ENCODE data around the gene CALML4.
"Not testable (repeated sequence)": the region's sequence is repeated elsewhere in the genome, so short reads cannot be mapped to it uniquely, and the experiment has no call there.

CALML4 gene

DNA sequence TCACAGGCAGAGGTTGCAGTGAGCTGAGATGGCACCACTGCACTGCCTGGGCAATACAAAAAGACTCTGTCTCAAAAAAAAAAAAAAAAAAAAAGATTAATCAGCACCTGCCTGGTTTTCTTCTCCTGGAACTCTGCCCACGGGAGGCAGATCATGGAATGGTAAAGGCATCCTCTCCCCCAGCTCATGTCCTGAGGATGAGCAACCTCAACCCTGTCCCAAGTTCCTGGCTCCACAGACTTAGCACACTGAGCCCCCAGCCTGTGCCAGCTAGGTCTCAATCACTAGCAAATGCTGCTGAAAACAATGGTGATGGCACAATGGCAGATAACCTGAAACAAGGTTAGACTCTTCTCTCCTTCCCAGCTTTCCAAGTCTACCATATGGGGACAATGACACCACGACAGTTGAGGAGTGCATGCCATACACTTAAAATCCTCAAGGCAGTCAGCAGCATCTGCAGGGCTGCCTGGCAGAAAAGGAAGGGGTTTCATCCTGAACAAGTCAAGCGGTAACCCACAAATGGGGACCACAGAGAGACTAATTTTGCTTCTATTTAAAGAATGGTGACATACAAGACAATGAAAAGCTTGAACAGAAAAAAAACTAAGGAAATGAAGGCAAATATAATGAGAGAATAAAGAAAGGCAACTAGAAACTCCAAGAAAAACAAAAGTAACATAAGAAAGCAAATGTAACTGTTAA, 19.6 kb upstream of the CALML4 start:
- DNase-seq (ENCODE audit: extremely low spot score): peak; percentile 30
- TF ChIP-seq, protein P1, sequence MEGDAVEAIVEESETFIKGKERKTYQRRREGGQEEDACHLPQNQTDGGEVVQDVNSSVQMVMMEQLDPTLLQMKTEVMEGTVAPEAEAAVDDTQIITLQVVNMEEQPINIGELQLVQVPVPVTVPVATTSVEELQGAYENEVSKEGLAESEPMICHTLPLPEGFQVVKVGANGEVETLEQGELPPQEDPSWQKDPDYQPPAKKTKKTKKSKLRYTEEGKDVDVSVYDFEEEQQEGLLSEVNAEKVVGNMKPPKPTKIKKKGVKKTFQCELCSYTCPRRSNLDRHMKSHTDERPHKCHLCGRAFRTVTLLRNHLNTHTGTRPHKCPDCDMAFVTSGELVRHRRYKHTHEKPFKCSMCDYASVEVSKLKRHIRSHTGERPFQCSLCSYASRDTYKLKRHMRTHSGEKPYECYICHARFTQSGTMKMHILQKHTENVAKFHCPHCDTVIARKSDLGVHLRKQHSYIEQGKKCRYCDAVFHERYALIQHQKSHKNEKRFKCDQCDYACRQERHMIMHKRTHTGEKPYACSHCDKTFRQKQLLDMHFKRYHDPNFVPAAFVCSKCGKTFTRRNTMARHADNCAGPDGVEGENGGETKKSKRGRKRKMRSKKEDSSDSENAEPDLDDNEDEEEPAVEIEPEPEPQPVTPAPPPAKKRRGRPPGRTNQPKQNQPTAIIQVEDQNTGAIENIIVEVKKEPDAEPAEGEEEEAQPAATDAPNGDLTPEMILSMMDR (IDR thresholded peaks at IDR 0.05; ENCODE audit: control extremely low read depth, extremely low read depth, low read depth, missing control alignments): no peak
- ChIA-PET POLR2A (interaction anchor here (0.6 kb wide), 1 partner anchor 45 kb away, joined by 4 read pairs; no protein-coding TSS in a partner anchor), CTCF (interaction anchor here (1.2 to 2.0 kb wide), 2 partner anchors 14 to 28 kb away, joined by 3 to 11 read pairs; no protein-coding TSS in a partner anchor)

DNA sequence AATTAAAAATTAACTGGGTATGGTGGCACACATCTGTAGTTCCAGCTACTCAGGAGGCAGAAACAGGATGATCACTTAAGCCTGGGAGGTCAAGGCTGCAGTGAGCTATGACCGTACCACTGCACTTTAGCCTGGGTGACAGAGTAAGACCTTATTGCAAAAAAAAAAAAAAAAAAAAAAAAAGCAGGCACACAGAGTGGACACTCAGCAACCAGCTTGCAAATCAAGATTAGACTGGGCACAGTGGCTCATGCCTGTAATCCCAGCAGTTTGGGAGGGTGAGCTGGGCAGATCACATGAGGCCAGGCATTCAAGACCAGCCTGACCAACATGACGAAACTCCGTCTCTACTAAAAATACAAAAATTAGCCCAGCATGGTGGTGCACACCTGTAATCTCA, 19.0 kb upstream of the CALML4 start:
- DNase-seq (ENCODE audit: extremely low spot score): no peak
- ChIA-PET CTCF (interaction anchor here (1.2 to 2.0 kb wide), 2 partner anchors 13 to 29 kb away, joined by 3 to 11 read pairs; no protein-coding TSS in a partner anchor), POLR2A (no interaction called here)
- TF ChIP-seq, protein P1 (IDR thresholded peaks at IDR 0.05; ENCODE audit: control extremely low read depth, extremely low read depth, low read depth, missing control alignments): no peak

DNA sequence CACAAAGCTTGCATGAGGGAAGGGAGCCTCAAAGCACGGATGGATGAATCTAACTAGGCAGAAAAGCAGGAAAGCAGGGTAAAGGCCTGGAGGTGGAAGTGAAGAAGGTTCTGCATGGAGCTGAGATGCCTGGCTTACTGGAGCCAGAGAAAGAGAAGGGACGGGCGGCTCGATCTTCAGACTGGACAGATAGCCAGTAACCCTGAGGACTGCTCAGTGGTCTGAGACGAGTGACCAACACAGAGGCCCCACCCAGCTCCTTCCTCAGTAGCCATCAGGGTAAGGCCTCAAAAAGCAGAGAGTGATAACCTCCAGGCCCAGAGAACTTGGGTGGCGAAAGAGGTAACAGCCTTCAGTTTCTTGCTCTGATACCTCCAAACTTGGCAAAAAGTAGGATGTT, 18.0 kb upstream of the CALML4 start:
- CTCF ChIA-PET: no interaction called here

DNA sequence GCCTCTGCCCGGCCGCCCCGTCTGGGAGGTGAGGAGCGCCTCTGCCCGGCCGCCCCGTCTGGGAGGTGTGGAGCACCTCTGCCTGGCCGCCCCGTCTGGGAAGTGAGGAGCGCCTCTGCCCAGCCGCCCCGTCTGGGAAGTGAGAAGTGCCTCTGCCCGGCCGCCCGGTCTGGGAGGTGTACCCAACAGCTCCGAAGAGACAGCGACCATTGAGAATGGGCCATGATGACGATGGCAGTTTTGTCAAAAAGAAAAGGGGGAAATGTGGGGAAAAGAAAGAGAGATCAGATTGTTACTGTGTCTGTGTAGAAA, 17.3 kb upstream of the CALML4 start:
- POLR2A ChIA-PET; CTCF ChIA-PET; DNase-seq (ENCODE audit: extremely low spot score): not testable (repeated sequence)

More for the DNA sequence above, 18.0 kb upstream of the CALML4 start:
- DNase-seq (ENCODE audit: extremely low spot score): no peak
- POLR2A ChIA-PET: no interaction called here
- TF ChIP-seq, protein P1 (IDR thresholded peaks at IDR 0.05; ENCODE audit: control extremely low read depth, extremely low read depth, low read depth, missing control alignments): no peak

DNA sequence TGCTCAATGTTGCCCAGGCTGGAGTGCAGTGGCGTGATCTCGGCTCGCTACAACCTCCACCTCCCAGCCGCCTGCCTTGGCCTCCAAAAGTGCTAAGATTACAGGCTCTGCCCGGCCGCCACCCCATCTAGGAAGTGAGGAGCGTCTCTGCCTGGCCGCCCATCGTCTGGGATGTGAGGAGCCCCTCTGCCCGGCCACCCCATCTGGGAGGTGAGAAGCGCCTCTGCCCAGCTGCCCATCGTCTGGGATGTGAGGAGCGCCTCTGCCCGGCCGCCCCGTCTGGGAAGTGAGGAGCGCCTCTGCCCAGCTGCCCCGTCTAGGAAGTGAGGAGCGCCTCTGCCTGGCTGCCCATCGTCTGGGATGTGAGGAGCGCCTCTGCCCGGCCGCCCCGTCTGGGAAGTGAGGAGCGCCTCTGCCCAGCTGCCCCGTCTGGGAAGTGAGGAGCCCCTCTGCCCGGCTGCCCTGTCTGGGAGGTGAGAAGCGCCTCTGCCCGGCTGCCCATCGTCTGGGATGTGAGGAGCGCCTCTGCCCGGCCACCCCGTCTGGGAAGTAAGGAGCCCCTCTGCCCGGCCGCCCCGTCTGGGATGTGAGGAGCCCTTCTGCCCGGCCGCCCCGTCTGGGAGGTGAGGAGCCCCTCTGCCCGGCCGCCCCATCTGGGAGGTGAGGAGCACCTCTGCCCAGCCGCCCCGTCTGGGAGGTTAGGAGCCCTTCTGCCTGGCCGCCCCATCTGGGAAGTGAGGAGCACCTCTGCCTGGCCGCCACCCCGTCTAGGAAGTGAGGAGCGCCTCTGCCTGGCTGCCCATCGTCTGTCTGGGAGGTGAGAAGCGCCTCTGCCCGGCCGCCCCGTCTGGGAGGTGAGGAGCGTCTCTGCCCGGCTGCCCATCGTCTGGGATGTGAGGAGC, 16.6 kb upstream of the CALML4 start:
- POLR2A ChIA-PET; DNase-seq (ENCODE audit: extremely low spot score): not testable (repeated sequence)
- CTCF ChIA-PET: interaction anchor here (2.1 to 3.5 kb wide), 2 partner anchors 11 to 359 kb away, joined by 6 to 22 read pairs; no protein-coding TSS in a partner anchor

DNA sequence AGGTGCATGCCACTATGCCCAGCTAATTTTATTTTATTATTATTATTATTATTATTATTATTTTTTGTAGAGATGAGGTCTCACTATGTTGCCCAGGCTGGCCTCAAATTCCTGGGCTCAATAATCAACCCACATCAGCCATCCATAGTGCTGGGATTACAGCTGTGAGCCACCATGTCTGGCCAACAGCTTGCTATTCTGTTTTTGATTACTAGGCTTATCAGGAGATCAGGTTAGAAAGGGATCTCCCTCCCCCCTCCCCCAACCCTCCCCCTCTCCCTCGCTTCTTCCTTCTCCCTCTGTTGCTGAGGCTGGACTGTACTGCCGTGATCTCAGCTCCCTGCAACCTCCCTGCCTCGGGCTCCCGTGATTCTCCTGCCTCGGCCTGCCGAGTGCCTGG, 15.8 kb upstream of the CALML4 start:
- ChIA-PET POLR2A (no interaction called here), CTCF (interaction anchor here (0.9 to 3.5 kb wide), 4 partner anchors 10 to 358 kb away, joined by 3 to 22 read pairs (median 6); no protein-coding TSS in a partner anchor)
- DNase-seq (ENCODE audit: extremely low spot score): no peak
- TF ChIP-seq, protein P1 (IDR thresholded peaks at IDR 0.05; ENCODE audit: control extremely low read depth, extremely low read depth, low read depth, missing control alignments): no peak

DNA sequence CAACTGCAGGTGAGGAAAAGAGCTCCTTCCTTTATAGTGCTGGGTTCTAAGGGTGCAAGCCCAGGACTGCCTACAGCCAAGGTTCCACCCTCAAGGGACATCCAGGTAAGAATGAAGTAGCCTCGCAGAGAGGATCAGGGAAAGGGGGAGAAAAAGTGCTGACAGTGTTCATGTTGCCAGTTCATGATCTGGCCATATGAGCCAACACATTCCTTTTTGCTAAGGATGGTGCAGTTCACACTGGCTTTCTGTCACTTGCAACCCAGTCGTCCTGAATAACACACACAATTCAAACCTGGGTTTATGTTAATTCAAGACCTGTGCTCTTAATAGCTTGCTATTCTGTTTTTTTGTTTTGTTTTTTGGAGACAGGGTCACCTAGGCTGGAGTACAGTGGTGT, 15.4 kb upstream of the CALML4 start:
- CTCF ChIA-PET: interaction anchor here (0.9 to 3.5 kb wide), 4 partner anchors 10 to 358 kb away, joined by 3 to 22 read pairs (median 6); no protein-coding TSS in a partner anchor
- TF ChIP-seq, protein P1 (IDR thresholded peaks at IDR 0.05; ENCODE audit: control extremely low read depth, extremely low read depth, low read depth, missing control alignments): no peak
- POLR2A ChIA-PET: no interaction called here
- no peak for DNase-seq (ENCODE audit: extremely low spot score)
